Lower lobe of right lung (tissue), 2 donors: ENCODE data around the gene TFAM. TPM values are rescaled to one million over a fixed set of nuclear protein-coding genes. Genes with fewer than 3 reads are reported as not detected.

ENCODE experiments used
- ATAC-seq, 2 donors: fragments of 200-7000 bp; cut with Tn5 transposase; one replicate each; pipeline ENCODE4 v1.9.1; 2020 to 2022; ENCODE audit warnings: mild to moderate bottlenecking in 2 of 2, moderate library complexity in 2 of 2
- DNase-seq: peaks from one replicate; pipeline ENCODE4 v3.0.0-alpha.2; 2020
- H3K27ac ChIP-seq: fragments of 200-600 bp; one replicate; pipeline ENCODE4 v1.8.0; 2022
- H3K27me3 ChIP-seq: fragments of 200-600 bp; one replicate; pipeline ENCODE4 v1.8.0; 2022; ENCODE audit warnings: low read depth
- H3K36me3 ChIP-seq: fragments of 200-600 bp; one replicate; pipeline ENCODE4 v1.8.0; 2022; ENCODE audit warnings: mild to moderate bottlenecking
- H3K4me1 ChIP-seq: fragments of 200-600 bp; one replicate; pipeline ENCODE4 v1.8.0; 2022
- H3K4me3 ChIP-seq: fragments of 200-600 bp; one replicate; pipeline ENCODE4 v1.8.0; 2022; ENCODE audit warnings: mild to moderate bottlenecking
- H3K9me3 ChIP-seq: fragments of 200-600 bp; one replicate; pipeline ENCODE4 v1.8.0; 2022
- intact Hi-C: fragments of 100-400 bp; cut with DNase I; formaldehyde crosslinking; loops from one replicate; pipeline ENCODE4 v1.11.0; 2022
- total RNA-seq: library from RNA; stranded (reverse); fragmentation: NEBNext Ultra II Directional; extraction: Animal tissue kit (Norgen Biotek cat#: 25700); gene quantifications from one replicate; pipeline ENCODE4 v1.2.1, GENCODE V29; 2021
- TF ChIP-seq, protein P1 (sequence below): fragments of 200-600 bp; IDR thresholded peaks from one replicate; pipeline ENCODE4 v1.8.0; 2022; ENCODE audit warnings: antibody characterized with exemption, mild to moderate bottlenecking
- donor health status: DM: no; HTN: yes; CAD: no; lungs with severe emphysema.

TFAM gene
- total RNA-seq, 1 donor from 2014 or later: 25.9 TPM

DNA sequence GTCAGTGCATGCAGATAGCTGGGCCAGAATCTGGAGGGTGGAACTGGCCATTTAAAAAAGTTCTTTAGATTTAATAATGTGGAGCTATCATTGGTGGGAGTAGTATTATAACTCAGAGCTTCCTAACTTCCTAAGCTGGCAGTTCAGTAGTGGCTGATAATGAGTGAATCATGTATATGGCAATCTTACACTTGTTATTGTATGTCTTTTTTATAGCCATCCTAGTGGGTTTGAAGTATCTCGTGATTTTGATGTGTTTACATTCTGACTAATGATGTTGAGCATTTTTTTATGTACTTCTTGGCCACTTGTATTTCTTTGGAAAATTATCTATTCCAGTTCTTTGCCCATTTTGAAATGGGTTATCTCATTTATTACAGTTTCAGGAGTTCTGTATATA lies 15.4 kb downstream of the TFAM start:
- intact Hi-C loops: no loop called here
- Histone ChIP-seq H3K36me3 (peaks cover 24% of the 10 kb centered on the region), H3K4me1 (no peaks in the 10 kb centered on the region), H3K27ac (no peak overlapping the region), H3K27me3 (no peaks in the 10 kb centered on the region), H3K9me3 (no peaks in the 10 kb centered on the region), H3K4me3 (no peak overlapping the region)
- ATAC-seq (no peak), DNase-seq (no peak)
- TF ChIP-seq, protein P1, sequence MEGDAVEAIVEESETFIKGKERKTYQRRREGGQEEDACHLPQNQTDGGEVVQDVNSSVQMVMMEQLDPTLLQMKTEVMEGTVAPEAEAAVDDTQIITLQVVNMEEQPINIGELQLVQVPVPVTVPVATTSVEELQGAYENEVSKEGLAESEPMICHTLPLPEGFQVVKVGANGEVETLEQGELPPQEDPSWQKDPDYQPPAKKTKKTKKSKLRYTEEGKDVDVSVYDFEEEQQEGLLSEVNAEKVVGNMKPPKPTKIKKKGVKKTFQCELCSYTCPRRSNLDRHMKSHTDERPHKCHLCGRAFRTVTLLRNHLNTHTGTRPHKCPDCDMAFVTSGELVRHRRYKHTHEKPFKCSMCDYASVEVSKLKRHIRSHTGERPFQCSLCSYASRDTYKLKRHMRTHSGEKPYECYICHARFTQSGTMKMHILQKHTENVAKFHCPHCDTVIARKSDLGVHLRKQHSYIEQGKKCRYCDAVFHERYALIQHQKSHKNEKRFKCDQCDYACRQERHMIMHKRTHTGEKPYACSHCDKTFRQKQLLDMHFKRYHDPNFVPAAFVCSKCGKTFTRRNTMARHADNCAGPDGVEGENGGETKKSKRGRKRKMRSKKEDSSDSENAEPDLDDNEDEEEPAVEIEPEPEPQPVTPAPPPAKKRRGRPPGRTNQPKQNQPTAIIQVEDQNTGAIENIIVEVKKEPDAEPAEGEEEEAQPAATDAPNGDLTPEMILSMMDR: no peak

DNA sequence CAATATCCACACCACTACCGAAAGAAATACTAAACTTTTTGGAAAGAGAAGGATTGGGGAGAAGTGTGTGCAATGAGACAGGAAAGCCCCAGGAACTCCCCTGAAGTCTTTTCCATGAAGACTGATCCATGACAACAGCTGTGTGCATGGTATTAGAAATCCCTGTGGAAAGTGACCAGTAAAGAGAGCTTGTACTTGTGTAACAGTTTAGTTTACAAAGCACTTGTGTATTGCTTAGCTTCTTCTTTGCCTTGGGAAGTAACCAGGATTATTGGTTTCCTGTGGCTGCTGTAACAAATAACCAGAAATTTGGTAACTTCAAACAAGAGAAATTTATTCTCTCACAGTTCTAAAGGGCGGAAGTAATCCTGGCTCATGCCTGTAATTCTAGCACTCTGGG lies 18.8 kb downstream of the TFAM start:
- TF ChIP-seq, protein P1: no peak
- no peaks in the 10 kb centered on the region for H3K36me3 ChIP-seq

DNA sequence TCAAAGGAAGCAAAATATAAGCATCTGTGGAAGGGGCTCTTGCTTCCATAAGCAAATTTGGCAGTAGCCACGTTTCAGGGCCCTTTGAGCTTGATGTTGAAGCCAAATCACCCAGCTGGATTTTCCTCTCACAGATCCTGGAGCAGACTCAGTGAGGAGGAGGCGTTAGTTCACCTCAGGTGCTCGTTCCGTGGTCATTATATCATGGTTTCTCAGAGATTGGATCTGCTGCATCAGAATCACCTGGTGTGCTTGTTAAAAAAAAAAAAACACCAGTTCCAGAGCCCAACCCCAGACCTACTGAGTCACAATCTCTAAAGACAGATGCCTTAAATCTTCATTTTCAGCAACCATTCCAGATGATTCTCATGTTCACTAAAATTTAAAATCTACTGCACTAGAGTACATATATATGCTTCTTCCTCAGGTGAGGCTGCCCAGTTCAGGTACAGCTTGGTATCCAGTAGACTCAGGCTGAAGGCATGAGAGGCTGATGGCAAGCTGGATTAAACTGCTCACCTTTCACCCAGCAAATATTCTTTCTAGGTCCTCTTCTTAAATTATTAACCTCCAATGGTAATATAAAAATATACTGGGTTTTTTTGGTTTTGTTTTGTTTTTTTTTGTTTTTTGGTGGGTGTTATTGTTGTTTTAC lies 24.9 kb downstream of the TFAM start:
- Histone ChIP-seq H3K9me3 (no peaks in the 10 kb centered on the region), H3K4me3 (no peak overlapping the region), H3K27ac (no peak overlapping the region), H3K4me1 (no peaks in the 10 kb centered on the region), H3K36me3 (no peaks in the 10 kb centered on the region), H3K27me3 (no peaks in the 10 kb centered on the region)
- DNase-seq (no peak), ATAC-seq (no peak)
- intact Hi-C loops: no loop called here
- TF ChIP-seq, protein P1: no peak

More for the DNA sequence above, 18.8 kb downstream of the TFAM start:
- ATAC-seq (no peak), DNase-seq (no peak)
- intact Hi-C loops: no loop called here
- no peaks in the 10 kb centered on the region for H3K27me3 ChIP-seq
- no peaks in the 10 kb centered on the region for H3K9me3 ChIP-seq
- no peak overlapping the region for H3K27ac ChIP-seq
- no peak overlapping the region for H3K4me3 ChIP-seq
- H3K4me1 ChIP-seq: no peaks in the 10 kb centered on the region

- DNase-seq (no peak), ATAC-seq (no peak)
- Histone ChIP-seq H3K4me1 (no peaks in the 10 kb centered on the region), H3K4me3 (no peak overlapping the region), H3K27me3 (no peaks in the 10 kb centered on the region), H3K27ac (no peak overlapping the region), H3K9me3 (no peaks in the 10 kb centered on the region), H3K36me3 (no peaks in the 10 kb centered on the region)
- TF ChIP-seq, protein P1: no peak
- intact Hi-C loops: no loop called here
These were observed 27.3 kb downstream of the TFAM start for GRCh38 chr10:58412502-58412961.

- intact Hi-C loops: no loop called here
- no peaks in the 10 kb centered on the region for H3K36me3 ChIP-seq
- no peak overlapping the region for H3K4me3 ChIP-seq
- H3K27ac ChIP-seq: no peak overlapping the region
- H3K27me3 ChIP-seq: no peaks in the 10 kb centered on the region
- no peaks in the 10 kb centered on the region for H3K9me3 ChIP-seq
- TF ChIP-seq, protein P1: peak; percentile 18
- DNase-seq (no peak), ATAC-seq (no peak)
- no peaks in the 10 kb centered on the region for H3K4me1 ChIP-seq
These were observed 29.2 kb downstream of the TFAM start for GRCh38 chr10:58414270-58415041.
